Esophagus squamous epithelium (tissue), 5 donors: ENCODE data around the gene ALDH4A1. TPM values are rescaled to one million over a fixed set of nuclear protein-coding genes. Genes with fewer than 3 reads are reported as not detected.
A peak's percentile ranks its signal among the peaks of the same experiment; 100 is the strongest.

Experiments used
- DNase-seq: peaks from one replicate; lab custom pipeline; 2025; lab: John Stamatoyannopoulos, UW
- H3K27ac ChIP-seq, 4 donors: fragments of 200-600 bp; sonication (generic); one replicate each; pipeline ENCODE4 v1.5.1; 2016 to 2019; ENCODE audit warnings: mild to moderate bottlenecking in 1 of 4
- H3K27me3 ChIP-seq, 4 donors: fragments of 200-600 bp; sonication (generic); 1 replicate in 3 of 4; 2 replicates in 1 of 4; pipeline versions ENCODE4 v1.5.1 to v1.6.0; 2017 to 2021; ENCODE audit warnings: antibody characterized with exemption in 1 of 4
- H3K36me3 ChIP-seq, 3 donors: fragments of 200-600 bp; sonication (generic); one replicate each; pipeline ENCODE4 v1.5.1; 2016 to 2019
- H3K4me1 ChIP-seq, 3 donors: fragments of 200-600 bp; sonication (generic); one replicate each; pipeline ENCODE4 v1.5.1; 2017 to 2019
- H3K4me3 ChIP-seq, 4 donors: fragments of 200-600 bp; sonication (generic); 1 replicate in 3 of 4; 2 replicates in 1 of 4; pipeline ENCODE4 v1.5.1; 2016 to 2019; ENCODE audit warnings: mild to moderate bottlenecking in 2 of 4, moderate library complexity in 1 of 4
- H3K9me3 ChIP-seq, 3 donors: fragments of 200-600 bp; sonication (generic); one replicate each; pipeline ENCODE4 v1.5.1; 2016 to 2019
- CTCF ChIP-seq, 6 experiments: fragments of 450-650 bp in 4 of 6; fragments of 200-600 bp in 2 of 6; sonication (generic) in 2 of 6; IDR thresholded peaks; one replicate each; pipeline ENCODE4 v1.5.1; 2016 to 2019; ENCODE audit warnings: antibody characterized with exemption in 6 of 6, mild to moderate bottlenecking in 4 of 6, moderate library complexity in 4 of 6
- POLR2A ChIP-seq, 4 donors: fragments of 450-650 bp; IDR thresholded peaks; one replicate each; pipeline ENCODE4 v1.6.1; 2017; ENCODE audit warnings: antibody characterized with exemption in 4 of 4, mild to moderate bottlenecking in 4 of 4, moderate library complexity in 3 of 4
- WGBS, 2 donors: methylation state at CpG; one replicate each; pipeline ENCODE4 v1.1.5; 2018; 5-methylcytosine and 5-hydroxymethylcytosine counted together
- intact Hi-C: fragments of 100-400 bp; cut with DNase I; formaldehyde crosslinking; loops from one replicate; pipeline ENCODE4 v1.15.0; 2022
- total RNA-seq, 4 donors: library from RNA; depleted of rRNA; stranded (reverse); fragments of >200 nt; gene quantifications; one replicate each; pipeline ENCODE4 v1.1.0, GENCODE V29; 2016
- donor health status: DM: yes; HTN: yes; CAD: no.

ALDH4A1 gene
- total RNA-seq, 4 donors from 2014 or later = 36.7 to 59.1 (median 50.3) TPM

- WGBS, 2 donors = 74 to 76% methylated on average over 4 of the region's 4 CpGs
- TF ChIP-seq POLR2A (IDR thresholded peaks at IDR 0.05) = no peak
- no peak for TF ChIP-seq CTCF (IDR thresholded peaks at IDR 0.05)
- Histone ChIP-seq H3K36me3 (peaks cover 0 to 11% (median 0%) of the 10 kb centered on the region in 3 donors), H3K9me3 (no peaks in the 10 kb centered on the region), H3K4me3 (no peak overlapping the region), H3K27ac (peak overlapping the region in 3 of 4 donors; percentile 31 to 55 (median 45)), H3K4me1 (peaks cover 43 to 100% (median 79%) of the 10 kb centered on the region in 3 donors), H3K27me3 (no peaks in the 10 kb centered on the region)
- intact Hi-C loops = no loop called here
- DNase-seq = no peak
These were observed 40.0 kb upstream of the ALDH4A1 start for GRCh38 chr1:18942340-18942739.

- H3K4me3 ChIP-seq = no peak overlapping the region
- H3K36me3 ChIP-seq = peaks cover 0 to 11% (median 0%) of the 10 kb centered on the region in 3 donors
- H3K27ac ChIP-seq = peak overlapping the region in 3 of 4 donors; percentile 31 to 55 (median 45)
- no peak for TF ChIP-seq CTCF (IDR thresholded peaks at IDR 0.05)
- no peak for TF ChIP-seq POLR2A (IDR thresholded peaks at IDR 0.05)
- WGBS, 2 donors = 59 to 61% methylated on average over 10 to 14 of the region's 18 CpGs
- no peak for DNase-seq
- H3K27me3 ChIP-seq = no peaks in the 10 kb centered on the region
- H3K4me1 ChIP-seq = peaks cover 36 to 100% (median 75%) of the 10 kb centered on the region in 3 donors
- H3K9me3 ChIP-seq = no peaks in the 10 kb centered on the region
- intact Hi-C loops = no loop called here
These were observed 39.1 kb upstream of the ALDH4A1 start for GRCh38 chr1:18941221-18942141.

GRCh38 chr1:18940303-18941020 lies 38.1 kb upstream of the ALDH4A1 start:
- no peaks in the 10 kb centered on the region for H3K27me3 ChIP-seq
- intact Hi-C loops = no loop called here
- 60 to 62% methylated on average over 12 to 13 of the region's 13 CpGs for WGBS, 2 donors
- H3K27ac ChIP-seq = peak overlapping the region; percentile 13 to 65 (median 44)
- peaks cover 0 to 11% (median 0%) of the 10 kb centered on the region in 3 donors for H3K36me3 ChIP-seq
- DNase-seq = no peak
- H3K4me3 ChIP-seq = no peak overlapping the region
- no peak for TF ChIP-seq POLR2A (IDR thresholded peaks at IDR 0.05)
- H3K9me3 ChIP-seq = no peaks in the 10 kb centered on the region
- H3K4me1 ChIP-seq = peaks cover 30 to 96% (median 66%) of the 10 kb centered on the region in 3 donors

GRCh38 chr1:18939398-18940302 lies 37.3 kb upstream of the ALDH4A1 start:
- H3K4me1 ChIP-seq = peaks cover 23 to 88% (median 57%) of the 10 kb centered on the region in 3 donors
- no peaks in the 10 kb centered on the region for H3K9me3 ChIP-seq
- peaks cover 0 to 11% (median 0%) of the 10 kb centered on the region in 3 donors for H3K36me3 ChIP-seq
- no peaks in the 10 kb centered on the region for H3K27me3 ChIP-seq
- intact Hi-C loops = no loop called here
- WGBS, 2 donors = 45 to 50% methylated on average over 6 to 7 of the region's 7 CpGs
- no peak overlapping the region for H3K4me3 ChIP-seq
- peak overlapping the region; percentile 13 to 65 (median 44) for H3K27ac ChIP-seq
- no peak for DNase-seq
- TF ChIP-seq POLR2A (IDR thresholded peaks at IDR 0.05) (no peak), CTCF (IDR thresholded peaks at IDR 0.05) (no peak)

GRCh38 chr1:18938707-18939070 lies 36.3 kb upstream of the ALDH4A1 start:
- intact Hi-C loops = no loop called here
- TF ChIP-seq CTCF (IDR thresholded peaks at IDR 0.05) (no peak), POLR2A (IDR thresholded peaks at IDR 0.05) (no peak)
- DNase-seq = no peak
- no peak overlapping the region for H3K4me3 ChIP-seq
- H3K36me3 ChIP-seq = peaks cover 0 to 8% (median 0%) of the 10 kb centered on the region in 3 donors
- no peaks in the 10 kb centered on the region for H3K9me3 ChIP-seq
- peaks cover 18 to 80% (median 48%) of the 10 kb centered on the region in 3 donors for H3K4me1 ChIP-seq
- no peaks in the 10 kb centered on the region for H3K27me3 ChIP-seq
- peak overlapping the region in 3 of 4 donors; percentile 34 to 45 (median 42) for H3K27ac ChIP-seq
- 14% methylated on average over 1 of the region's 2 CpGs; no CpG with 5 or more reads in 1 of the 2 donors for WGBS, 2 donors
